ENCODE results near the gene MAS1. TPM values are rescaled to one million over a fixed set of nuclear protein-coding genes. Genes with fewer than 3 reads are reported as not detected.

The MAS1 gene
- total RNA-seq, 1 donor from 2014 or later: not detected

DNA sequence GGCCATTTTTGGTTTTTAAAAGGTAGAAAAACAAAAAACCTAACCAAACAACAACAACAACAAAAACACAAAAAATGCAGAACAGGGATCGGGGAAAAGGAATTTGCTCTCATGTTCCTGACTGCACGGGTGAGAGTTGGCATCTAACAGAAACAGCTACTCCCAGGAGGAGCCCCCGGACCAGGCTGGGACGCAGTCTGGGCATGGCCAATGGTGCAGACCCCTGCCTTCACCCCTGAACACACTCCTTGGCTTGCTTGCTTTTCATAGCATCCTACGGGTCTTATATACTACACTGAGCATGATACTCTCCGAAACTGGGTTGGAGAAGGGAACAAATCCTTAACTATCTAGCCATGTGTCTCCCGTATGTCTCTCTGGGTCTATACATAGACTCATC is 587 bp upstream of the MAS1 start:
- no peaks in the 10 kb centered on the region for H3K36me3 Mint-ChIP-seq (ENCODE audit: low read depth)
- DNase-seq (no peak), ATAC-seq (ENCODE audit: low read depth) (no peak)
- TF ChIP-seq, protein P1, sequence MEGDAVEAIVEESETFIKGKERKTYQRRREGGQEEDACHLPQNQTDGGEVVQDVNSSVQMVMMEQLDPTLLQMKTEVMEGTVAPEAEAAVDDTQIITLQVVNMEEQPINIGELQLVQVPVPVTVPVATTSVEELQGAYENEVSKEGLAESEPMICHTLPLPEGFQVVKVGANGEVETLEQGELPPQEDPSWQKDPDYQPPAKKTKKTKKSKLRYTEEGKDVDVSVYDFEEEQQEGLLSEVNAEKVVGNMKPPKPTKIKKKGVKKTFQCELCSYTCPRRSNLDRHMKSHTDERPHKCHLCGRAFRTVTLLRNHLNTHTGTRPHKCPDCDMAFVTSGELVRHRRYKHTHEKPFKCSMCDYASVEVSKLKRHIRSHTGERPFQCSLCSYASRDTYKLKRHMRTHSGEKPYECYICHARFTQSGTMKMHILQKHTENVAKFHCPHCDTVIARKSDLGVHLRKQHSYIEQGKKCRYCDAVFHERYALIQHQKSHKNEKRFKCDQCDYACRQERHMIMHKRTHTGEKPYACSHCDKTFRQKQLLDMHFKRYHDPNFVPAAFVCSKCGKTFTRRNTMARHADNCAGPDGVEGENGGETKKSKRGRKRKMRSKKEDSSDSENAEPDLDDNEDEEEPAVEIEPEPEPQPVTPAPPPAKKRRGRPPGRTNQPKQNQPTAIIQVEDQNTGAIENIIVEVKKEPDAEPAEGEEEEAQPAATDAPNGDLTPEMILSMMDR (IDR thresholded peaks at IDR 0.05): no peak
- intact Hi-C loops (cut with micrococcal nuclease): no loop called here
- no peak overlapping the region for H3K4me3 Mint-ChIP-seq
- H3K27ac Mint-ChIP-seq: no peak overlapping the region
- H3K9me3 Mint-ChIP-seq: no peaks in the 10 kb centered on the region
- H3K4me1 Mint-ChIP-seq: no peaks in the 10 kb centered on the region
- ChIA-PET POLR2A (no interaction called here), CTCF (no interaction called here)
- peaks cover 41% of the 10 kb centered on the region for H3K27me3 Mint-ChIP-seq

- no peak overlapping the region for H3K27ac Mint-ChIP-seq
- H3K4me1 Mint-ChIP-seq: no peaks in the 10 kb centered on the region
- no peak for ATAC-seq (ENCODE audit: low read depth)
- ChIA-PET CTCF (no interaction called here), POLR2A (no interaction called here)
- intact Hi-C loops (cut with micrococcal nuclease): no loop called here
- TF ChIP-seq, protein P1 (IDR thresholded peaks at IDR 0.05): no peak
- no peak for DNase-seq
- no peak overlapping the region for H3K4me3 Mint-ChIP-seq
- H3K27me3 Mint-ChIP-seq: peaks cover 40% of the 10 kb centered on the region
- H3K36me3 Mint-ChIP-seq (ENCODE audit: low read depth): no peaks in the 10 kb centered on the region
- no peaks in the 10 kb centered on the region for H3K9me3 Mint-ChIP-seq
Measured at GRCh38 chr6:159892053-159892452, 1.3 kb downstream of the MAS1 start.

DNA sequence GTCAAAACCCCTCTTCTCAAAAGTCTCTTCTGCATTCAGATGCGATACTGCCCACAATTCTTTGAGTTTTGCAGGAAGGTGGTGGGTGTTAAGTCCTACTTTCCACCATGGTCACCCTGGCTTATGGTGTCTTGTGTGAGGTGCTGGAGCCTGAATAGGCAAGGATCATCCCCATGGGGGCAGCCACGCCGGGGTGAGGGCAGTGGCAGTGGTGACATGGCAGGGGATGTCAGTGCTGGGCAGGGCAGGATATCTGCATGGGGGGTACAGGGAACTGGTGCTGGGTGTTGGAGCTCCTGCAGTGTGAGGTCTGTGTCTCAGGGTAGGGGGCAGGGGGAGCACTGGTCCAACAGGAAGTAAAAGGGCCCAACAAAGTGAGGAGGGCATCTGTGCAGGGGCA is 2.3 kb downstream of the MAS1 start:
- Mint-ChIP-seq H3K36me3 (ENCODE audit: low read depth) (no peaks in the 10 kb centered on the region), H3K27me3 (peaks cover 38% of the 10 kb centered on the region), H3K9me3 (no peaks in the 10 kb centered on the region), H3K4me1 (no peaks in the 10 kb centered on the region), H3K27ac (no peak overlapping the region), H3K4me3 (no peak overlapping the region)
- DNase-seq (no peak), ATAC-seq (ENCODE audit: low read depth) (no peak)
- ChIA-PET POLR2A (no interaction called here), CTCF (no interaction called here)
- TF ChIP-seq, protein P1 (IDR thresholded peaks at IDR 0.05): no peak
- intact Hi-C loops (cut with micrococcal nuclease): no loop called here

GRCh38 chr6:159894991-159895390 is 4.2 kb downstream of the MAS1 start:
- H3K4me3 Mint-ChIP-seq: no peak overlapping the region
- no peak overlapping the region for H3K27ac Mint-ChIP-seq
- no peaks in the 10 kb centered on the region for H3K4me1 Mint-ChIP-seq
- CTCF ChIA-PET: no interaction called here
- ATAC-seq (ENCODE audit: low read depth) (no peak), DNase-seq (no peak)
- TF ChIP-seq, protein P1 (IDR thresholded peaks at IDR 0.05): no peak
- intact Hi-C loops (cut with micrococcal nuclease): no loop called here
- H3K27me3 Mint-ChIP-seq: peaks cover 27% of the 10 kb centered on the region
- POLR2A ChIA-PET: no interaction called here
- H3K9me3 Mint-ChIP-seq: no peaks in the 10 kb centered on the region
- H3K36me3 Mint-ChIP-seq (ENCODE audit: low read depth): no peaks in the 10 kb centered on the region

DNA sequence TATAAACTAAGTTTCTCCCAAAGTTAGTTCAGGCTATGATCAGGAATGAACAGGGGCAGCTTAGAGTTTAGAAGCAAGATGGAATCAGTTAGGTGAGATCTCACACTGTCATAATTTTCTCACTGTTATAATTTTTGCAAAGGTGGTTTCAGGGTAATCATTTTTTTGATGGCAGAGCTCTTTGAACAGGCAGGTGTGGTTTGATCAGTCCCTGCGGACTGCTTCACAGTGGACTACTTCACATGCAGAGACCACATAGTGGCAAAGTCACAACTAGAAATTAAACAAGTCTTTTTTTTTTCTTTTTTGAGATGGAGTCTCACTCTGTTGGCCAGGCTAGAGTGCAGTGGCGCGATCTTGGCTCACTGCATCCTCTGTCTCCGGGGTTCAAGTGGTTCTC is 6.8 kb downstream of the MAS1 start:
- H3K27ac Mint-ChIP-seq: no peak overlapping the region
- CTCF ChIA-PET: no interaction called here
- intact Hi-C loops (cut with micrococcal nuclease): no loop called here
- no peaks in the 10 kb centered on the region for H3K9me3 Mint-ChIP-seq
- ATAC-seq (ENCODE audit: low read depth): no peak
- no peak for DNase-seq
- TF ChIP-seq, protein P1 (IDR thresholded peaks at IDR 0.05): no peak
- no peaks in the 10 kb centered on the region for H3K36me3 Mint-ChIP-seq (ENCODE audit: low read depth)
- H3K4me1 Mint-ChIP-seq: no peaks in the 10 kb centered on the region
- peaks cover 15% of the 10 kb centered on the region for H3K27me3 Mint-ChIP-seq
- POLR2A ChIA-PET: no interaction called here
- H3K4me3 Mint-ChIP-seq: no peak overlapping the region

Data from activated B cell treated with CpG ODN at 0.5 μM for 24 hours (primary cell).